ENCODE data around the gene CDK14.
"Not testable (repeated sequence)": the region's sequence is repeated elsewhere in the genome, so short reads cannot be mapped to it uniquely, and the experiment has no call there.

The CDK14 gene

DNA sequence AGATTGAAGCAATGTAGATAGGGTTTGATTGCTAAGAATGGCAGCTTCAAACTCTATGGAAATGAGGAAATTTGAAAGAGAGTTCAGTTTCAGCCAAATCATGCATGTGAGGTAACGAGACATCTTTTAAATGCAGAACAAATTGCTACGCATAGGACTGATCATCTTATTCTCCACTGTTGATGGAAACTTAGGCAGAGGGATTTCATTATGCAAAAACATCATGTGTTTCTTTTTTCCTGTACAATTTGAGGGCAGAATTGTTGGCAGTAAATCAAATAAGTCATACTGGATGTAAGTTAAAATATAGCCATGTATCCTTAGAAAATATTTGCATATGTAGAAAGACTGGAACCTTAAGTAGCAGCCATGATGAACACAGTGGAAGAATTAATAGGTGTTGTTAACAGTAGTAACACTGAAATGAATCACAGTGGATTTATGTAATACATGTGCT lies 327.4 kb downstream of the CDK14 start:
- no peak for FAIRE-seq

DNA sequence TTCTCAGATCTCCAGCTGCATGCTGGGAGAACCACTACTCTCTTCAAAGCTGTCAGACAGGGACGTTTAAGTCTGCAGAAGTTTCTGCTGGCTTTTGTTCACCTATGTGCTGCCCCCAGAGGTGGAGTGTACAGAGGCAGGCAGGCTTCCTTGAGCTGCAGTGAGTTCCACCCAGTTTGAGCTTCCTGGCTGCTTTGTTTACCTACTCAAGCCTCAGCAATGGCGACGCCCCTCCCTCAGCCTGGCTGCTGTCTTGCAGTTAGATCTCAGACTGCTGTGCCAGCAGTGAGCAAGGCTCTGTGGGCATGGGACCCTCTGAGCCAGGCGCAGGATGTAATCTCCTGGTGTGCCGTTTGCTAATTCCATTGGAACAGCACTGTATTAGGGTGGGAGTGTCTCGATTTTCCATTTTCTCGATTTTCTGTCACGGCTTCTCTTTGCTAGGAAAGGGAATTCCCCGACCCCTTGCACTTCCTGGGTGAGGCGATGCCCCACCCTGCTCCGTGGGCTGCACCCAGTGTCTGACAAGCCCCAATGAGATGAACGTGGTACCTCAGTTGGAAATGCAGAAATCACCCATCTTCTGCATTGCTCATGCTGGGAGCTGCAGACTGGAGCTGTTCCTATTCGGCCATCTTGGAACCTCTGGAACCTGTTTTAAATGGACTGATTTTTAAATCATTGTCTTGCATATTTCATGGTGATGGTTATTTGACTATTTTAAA lies 332.7 kb downstream of the CDK14 start:
- not testable (repeated sequence) for FAIRE-seq

DNA sequence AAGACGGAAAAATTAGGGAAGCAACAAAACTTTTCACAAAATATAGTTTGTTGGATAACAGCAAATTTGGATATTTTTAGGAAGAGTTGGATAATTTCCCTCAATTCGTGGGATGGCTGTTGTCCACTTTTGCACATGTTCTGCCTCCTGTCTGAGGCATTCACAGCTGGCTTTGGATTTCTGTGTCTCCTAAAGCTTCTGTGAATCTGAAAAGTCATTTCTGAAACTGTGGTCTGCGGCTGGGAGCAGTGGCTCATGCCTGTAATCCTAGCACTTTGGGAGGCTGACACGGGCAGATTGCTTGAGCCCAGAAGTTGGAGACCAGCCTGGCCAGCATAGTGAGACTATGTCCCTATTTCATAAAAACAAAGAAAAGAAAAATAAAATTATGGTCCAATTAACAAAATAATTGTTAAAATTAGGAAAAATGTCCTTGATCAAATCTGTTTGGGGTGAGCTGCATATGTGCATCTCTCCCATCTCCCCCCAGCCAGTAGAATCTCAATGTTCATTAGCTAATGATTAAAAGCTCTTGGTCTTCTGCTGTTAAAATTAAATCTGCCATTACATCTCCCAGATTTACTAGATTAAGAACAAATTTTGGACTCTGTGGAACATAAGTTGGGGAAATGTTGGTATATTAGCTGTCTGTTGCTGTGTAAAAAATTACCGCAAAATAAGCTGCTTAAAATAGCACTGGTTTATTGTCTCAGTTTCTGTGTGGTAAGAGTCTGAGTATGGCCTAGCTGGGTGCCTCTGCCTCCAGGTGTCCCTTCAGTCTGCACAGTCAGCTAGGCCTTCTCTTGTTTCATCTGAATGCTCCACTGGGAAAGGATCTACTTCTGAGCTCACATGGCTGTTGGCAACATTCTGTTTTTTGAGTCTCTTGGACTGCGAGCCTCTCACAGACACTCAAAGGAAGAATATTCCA lies 336.1 kb downstream of the CDK14 start:
- FAIRE-seq, result no peak

DNA sequence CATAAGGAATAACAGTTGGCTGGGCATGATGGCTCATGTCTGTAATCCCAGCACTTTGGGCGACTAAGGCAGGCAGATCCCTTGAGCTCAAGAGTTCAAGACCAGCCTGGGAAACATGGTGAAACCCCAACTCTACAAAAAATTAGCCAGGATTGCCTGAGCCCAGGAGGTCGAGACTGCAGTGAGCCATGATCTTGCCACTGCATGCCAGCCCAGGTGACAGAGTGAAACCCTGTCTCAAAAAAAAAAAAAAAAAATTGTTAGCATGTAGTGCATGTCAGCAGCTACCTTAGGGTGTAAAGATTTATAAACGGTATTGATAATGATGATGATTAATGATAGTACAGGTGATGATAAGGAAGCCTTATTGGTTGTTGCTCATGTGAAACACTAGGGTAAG lies 336.9 kb downstream of the CDK14 start:
- FAIRE-seq, result no peak

DNA sequence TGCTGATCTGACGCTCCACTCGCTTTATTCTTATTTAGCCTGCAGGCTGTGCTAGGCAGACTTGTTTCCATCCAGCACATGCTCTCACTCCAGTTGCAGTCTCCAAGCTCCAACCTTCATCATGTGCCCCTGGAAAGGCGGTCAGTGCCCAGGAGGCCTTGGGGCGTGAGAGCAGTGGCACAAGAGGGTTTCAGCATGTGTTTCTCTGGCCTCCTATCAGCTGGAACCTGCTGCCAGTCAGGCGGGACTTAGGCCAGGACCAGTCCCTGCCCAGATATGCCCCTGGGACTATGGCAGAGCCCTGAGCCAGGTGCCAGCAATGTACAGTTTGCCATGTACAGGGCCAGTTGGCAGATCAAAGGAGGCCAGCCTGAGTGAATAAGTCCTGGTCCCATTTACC lies 337.9 kb downstream of the CDK14 start:
- FAIRE-seq, result no peak

DNA sequence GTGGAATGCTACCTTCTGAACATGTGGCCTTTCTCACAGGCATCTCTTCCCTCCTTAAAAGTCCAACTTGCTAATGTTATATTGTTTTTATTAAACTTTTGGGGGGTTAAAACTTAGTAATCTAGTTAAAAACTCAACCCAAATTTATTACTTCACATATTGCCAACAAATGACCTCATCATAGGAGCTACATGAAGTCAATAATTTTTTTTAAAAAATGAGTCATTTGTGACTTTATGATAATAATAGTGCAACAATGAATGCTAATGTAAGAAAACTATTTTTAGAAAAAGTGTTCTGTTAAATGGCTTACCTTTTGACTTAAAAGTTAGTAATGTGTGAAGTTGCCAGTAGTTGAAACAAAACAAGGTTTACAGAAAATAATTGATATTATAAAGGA lies 342.2 kb downstream of the CDK14 start:
- FAIRE-seq, result no peak

DNA sequence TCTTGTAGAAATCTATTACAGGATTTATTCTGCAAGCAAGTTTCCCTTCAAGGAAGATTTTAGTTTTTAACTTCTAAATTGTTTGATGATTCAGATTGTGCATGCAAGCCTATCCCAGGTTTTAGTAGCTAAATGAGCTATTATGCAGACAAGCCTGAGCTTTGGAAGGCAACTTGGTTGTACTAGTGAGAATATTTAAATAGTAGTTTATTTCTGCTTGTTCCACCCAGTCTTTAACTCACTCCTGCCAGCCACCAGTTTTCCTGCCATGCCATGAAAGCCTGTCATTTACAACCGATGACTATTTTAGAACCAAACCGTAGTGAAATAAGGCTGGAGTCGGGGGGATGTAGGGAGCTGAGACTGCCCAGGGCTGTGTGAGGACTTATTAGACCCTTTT lies 343.5 kb downstream of the CDK14 start:
- FAIRE-seq, result no peak

DNA sequence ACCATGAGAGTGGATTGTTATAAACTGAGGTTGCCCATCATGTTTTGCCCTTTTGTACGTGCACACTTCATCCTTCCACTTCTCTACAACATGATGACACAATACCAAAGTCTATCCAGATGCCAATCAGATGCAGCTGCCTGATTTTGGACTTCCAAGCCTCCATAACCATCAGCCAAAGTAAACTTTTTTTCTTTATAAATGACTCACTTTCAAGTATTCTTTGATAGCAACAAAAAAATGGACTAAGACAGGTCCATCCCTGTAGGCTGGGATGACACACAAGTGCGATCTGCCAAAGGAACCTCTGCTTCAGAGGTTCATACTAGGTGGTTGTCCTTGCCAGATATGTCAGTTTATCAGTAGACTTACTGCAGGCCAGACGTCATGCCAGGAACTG lies 347.9 kb downstream of the CDK14 start:
- FAIRE-seq, result no peak

DNA sequence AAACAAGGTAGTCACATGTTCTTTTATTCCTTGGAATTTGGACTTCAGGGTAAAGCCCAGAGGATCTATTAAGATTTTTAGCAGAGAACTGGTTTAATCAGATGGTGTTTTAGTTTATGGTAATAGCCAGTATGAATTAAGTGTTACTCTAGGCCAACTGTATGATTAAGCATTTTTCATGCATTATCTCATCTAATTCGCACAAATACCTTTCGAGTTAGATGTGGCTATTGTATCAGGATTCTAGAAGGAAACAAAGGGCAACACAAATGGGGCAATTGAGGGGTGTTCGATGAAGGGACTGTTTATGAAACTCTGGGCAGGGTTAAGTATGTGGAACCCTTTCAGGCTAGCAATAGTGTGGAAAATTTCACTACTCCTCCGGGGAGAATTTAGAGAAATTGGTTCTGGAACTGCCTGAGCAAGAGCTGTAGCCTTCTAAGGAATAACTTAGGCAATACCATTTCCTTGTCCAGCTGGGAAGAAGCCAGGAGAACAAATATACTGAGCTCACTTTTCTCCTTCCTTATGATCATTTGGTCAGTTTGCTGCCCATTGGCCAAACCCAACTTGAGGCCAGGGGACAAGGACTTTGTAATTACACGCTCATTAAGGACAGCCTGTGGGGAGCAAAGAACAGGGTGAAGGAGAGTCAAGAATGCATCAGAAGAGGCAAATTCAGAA lies 349.1 kb downstream of the CDK14 start:
- FAIRE-seq, result no peak

DNA sequence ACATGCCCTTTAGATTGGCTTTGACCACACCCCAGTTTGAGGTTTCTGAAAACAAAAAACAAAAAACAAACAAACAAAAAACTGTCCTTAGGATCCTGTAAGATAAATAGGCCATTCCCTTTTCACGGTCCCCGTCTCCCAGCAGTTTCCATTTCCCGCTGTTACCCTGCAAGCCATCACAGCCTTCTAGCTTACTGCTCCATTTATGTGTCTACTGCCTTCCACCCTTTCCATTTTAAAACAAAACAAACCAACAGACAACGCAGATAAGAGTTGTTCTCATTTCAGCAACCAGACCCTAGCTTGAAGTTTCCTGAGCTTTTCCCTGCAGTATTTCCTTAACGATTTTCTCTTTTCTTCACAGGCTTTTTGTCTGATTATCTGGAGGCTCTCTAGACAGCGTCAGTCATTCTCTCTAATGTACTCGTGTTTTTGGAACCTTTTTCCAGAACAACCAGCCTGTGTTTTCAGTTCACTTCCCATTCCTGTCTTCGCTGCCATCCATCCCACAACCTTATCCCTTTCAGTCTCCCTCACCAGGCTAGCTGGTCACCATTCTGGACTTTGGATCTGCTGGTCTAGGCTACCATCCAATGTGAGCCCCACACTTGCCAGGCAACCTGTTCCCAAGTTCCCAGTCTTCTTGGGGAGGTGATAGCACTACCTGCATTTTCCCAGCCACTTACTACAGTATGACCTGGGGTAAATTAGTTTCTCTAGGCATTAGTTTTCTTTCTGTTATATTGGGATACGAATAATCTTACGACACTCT lies 350.8 kb downstream of the CDK14 start:
- FAIRE-seq, result no peak

DNA sequence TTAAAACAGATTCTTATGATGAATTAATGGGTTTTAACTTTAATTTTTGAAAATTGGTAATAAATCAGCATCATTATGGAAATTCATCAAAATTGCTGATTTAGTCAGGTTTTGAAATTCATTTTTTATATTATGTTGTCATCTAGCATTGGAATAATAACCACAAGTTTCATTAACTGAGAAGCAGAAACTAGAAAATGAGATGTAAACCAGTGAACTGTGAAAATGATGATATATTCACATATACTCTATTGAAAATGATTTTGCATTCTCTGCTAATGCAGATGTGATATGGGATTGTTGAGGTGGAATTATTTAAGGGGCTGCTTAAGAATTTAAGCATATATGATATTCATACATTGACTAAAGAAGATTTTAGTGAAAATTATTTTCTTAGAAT lies 352.0 kb downstream of the CDK14 start:
- no peak for FAIRE-seq

DNA sequence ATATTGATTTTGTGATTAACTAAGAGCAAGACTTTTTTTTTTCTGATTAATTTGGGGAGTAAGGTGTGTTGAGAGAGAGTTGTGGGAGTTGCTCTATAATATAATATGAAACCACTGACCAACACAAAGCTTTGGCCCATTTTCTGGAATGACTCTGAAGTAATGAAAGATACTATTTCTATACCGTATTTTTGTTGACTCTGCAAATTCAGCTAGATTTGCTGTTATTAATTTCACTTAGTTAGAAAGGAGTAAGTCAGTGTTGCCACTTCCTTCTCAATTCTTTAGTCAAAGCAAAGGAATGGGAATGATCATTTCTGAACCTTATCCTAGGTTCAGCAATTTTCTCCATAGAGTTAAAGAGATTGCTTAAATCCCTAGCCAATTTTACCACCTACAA lies 355.1 kb downstream of the CDK14 start:
- no peak for FAIRE-seq

DNA sequence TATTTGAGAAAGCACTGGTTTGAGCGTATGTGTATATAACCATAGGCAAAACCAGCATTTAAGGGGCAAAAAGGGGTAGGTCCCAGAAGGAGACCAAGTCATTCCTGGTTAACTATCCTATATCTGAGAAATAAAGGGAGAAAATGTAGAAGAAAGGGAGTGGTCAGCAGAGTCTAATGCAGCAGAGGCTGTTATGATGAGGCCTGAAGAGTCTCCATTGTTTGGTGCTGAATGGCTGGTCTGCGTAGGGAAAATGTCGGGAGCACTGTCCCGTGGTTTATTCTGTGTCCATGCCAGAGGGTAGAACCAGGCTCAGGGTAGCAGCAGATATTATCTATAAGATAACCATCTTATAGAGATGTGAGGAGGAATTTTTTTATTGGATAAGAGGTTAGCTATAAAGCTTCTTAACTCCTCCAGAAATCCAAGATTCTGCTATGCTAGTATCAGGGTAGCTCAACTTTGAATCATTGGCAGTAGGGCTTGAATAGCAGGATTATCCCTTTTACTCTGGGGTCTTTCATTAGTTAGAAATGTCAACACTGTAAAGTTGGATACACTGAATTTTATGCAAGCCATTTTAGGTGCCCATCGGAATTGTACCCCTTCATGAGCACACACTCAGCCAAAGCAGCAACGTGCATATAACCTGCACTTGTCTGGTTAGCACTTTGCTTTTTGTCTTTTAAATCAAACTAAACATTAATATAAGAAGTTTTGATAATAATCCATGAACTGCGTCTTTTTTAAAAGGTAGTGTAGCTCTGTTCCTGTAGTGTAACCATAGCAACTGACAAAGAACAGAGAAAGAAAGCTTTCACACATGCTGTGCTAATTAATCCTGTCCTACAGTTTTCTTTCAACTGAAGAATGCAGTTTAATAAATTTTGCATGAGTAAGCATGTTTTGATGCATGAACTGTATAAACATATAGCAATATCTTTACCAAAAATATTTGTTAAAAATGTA lies 356.1 kb downstream of the CDK14 start:
- FAIRE-seq, result no peak

DNA sequence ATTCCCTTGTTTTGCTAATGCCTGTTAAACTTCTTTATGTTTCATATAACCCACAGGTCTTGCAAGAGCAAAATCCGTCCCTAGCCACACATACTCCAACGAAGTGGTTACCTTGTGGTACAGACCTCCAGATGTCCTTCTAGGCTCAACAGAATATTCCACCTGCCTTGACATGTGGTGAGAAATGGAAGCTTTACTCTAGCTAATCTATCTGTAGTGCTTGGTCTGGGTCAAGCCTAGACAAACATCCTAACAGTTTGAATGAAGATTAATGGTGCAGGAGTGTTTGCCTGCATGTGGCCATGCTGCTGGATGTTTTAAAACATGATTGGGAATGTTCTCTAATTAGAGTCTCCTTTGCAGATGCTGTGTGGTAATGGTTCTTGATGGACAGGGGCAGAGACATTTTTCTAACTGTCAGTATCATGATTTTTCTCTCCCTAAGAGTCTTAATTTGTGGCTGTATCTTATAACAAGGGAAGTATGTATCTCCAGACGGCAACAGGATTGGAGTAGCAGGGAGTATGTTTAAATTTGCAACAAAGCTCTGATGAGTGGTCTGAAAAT lies 359.6 kb downstream of the CDK14 start:
- no peak for FAIRE-seq

DNA sequence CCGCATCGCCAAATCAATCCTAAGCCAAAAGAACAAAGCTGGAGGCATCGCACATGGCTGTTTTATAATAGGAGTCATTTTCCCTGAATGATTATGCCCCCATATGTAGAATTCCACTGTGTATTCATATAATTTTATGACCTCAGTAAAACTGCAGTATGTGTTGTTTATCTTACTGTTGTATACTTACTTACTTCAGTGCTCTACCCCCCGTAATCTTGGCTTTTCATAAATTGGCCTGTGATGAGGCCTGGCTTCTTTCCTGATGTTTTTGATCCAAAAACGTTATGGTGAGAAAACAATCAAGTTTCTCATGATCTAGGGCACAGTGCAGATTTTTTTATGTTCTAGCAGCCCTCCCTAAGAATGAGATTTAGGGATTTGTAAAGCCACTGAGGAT lies 361.8 kb downstream of the CDK14 start:
- no peak for FAIRE-seq

DNA sequence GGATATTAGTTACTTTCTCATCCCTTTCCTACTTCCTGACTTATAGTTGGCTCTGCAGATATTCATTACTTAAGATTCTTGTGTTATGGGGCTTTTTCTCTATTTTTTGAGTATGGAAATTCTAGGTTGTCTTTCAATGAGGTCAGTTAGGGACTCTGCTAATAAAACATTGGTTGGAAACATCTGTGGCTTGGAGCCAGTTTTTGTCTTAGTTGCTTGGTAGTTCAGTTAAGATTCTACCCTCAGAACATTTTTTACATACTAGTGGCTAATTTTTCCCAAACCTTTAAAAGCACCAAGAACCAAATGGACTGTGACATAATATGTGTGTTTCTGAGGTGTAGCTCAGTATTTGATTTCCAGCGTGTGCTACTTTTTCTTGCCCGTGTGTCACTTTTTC lies 362.5 kb downstream of the CDK14 start:
- no peak for FAIRE-seq

DNA sequence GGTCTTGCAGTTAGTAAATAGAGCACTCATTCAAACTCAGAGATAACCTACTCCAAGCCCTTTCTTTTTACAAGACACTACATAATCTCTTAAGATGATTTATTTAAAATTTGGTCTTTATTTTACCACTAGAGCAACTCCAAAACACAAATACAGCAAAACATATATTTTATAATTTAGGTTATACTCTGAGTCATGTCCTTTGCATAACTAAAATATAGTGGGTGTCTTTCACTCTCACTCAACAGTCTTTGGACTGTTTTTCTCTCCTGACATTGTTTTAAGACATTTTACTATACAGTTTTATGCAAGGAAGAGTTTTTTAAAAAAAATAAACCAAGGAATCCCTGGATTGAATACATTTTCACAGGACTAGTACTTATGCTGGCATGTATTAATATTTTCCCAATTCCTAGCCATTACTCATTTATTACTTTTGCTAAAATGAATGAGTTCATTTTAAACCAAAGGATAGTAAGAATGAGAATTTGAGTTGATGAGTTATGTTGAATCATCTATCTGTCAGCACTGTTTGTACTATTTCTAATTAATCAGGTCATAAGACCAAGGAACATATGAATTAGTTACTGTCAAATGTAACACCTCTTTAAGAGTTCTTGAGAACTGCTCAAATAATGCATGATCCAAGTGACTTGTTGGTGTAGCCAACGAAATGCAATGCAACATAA lies 365.1 kb downstream of the CDK14 start:
- no peak for FAIRE-seq

DNA sequence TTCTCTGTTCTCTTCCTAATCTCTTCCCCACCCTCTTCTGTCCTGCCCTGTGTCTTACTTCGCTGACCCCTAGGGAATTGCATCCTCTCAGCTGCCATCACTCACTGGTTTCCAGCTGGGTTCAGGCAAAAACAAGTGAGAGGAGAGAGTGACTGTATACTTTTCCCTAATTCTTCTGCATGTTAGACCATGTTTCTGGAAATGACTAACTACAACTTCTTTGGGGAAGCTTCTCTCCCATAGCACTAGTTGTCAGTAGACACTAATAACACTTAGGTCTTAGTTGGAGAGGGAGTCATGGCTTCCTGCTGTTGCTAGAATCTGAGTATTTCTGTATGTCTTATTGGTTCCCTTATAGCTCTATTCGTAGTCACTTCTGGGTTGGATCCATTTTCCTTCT lies 369.1 kb downstream of the CDK14 start:
- FAIRE-seq, result no peak

DNA sequence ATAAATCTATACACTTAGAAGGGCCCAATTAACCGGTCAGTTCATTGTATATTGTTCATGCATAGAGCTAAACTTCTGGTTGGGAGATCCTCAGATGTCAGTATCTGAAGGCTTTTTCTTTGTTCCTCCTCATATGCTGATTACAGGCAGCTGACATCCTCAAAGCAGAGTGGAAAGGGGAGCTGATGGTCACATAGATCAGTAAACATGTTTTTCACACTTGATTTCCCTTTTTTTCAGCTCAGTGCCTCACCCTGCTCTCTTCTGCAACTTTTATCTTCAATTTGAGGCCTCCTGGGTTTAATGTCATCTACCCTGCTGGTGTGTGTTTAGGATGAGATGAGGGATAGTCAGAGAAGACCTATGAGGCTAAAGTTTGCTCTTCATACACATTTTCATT lies 370.2 kb downstream of the CDK14 start:
- no peak for FAIRE-seq

DNA sequence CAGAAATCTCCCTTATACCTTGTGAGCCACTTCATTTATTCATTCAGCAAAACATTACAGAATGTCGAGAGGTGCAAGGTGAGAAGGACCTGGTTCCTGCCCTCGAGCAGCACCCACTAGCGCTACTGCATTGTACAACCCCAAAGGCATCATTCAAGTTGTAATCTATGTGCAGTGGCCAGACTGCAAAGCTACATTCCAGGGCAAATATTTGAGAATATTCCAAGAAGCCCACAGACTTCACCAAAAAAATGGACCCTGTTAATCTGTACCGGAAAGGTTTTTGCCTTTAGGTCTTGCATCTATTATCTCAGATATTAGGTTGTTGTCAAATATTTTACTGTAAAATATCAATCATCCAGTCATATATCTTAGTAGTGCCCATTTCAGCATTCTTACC lies 372.8 kb downstream of the CDK14 start:
- FAIRE-seq, result no peak
